Measurements from ENCODE around the gene P2RY12.
"Not testable (repeated sequence)": the region's sequence is repeated elsewhere in the genome, so short reads cannot be mapped to it uniquely, and the experiment has no call there.

P2RY12 gene

DNA sequence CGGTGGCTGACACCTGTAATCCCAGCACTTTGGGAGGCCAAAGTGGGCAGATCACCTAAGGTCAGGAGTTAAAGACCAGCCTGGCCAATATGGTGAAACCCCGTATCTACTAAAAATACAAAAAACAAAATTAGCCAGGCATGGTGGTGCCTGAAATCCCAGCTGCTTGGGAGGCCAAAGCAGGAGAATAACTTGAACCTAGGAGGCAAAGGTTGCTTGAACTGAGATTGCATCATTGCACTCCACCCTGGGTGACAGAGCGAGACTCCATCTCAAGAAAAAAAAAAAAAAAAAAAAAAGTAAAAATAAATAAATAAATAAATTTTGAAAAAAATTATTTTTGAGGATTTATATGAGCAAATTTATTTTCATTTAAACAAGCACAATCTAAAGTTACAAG is 7.6 kb upstream of the P2RY12 start:
- not testable (repeated sequence) for DNase-seq

- no peak for DNase-seq
These were observed 7.2 kb upstream of the P2RY12 start for GRCh38 chr3:151391720-151392119.

GRCh38 chr3:151387842-151388241 is 3.3 kb upstream of the P2RY12 start:
- no peak for DNase-seq

DNA sequence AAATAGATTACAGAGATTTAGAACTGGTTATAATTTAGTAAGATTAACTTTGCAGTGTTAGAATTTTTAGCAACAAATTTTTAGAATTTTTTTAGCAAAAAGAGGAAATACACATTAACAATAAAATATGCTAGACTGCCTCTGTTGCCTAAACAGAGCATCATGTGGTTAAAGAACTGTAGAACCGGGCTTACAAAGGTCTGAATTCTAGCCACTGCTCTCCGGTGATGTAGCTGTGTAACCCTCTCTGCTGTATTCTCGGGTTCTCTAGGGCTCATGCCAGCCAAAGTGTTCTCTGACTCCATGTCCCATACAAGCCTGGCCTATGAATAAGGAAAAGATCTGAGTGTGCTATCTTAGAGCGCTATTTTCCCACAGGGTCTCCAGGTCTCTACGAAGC is 2.9 kb upstream of the P2RY12 start:
- DNase-seq, result no peak

GRCh38 chr3:151386056-151386455 is 1.5 kb upstream of the P2RY12 start:
- DNase-seq, result no peak

- DNase-seq, result no peak
These were observed 597 bp downstream of the P2RY12 start for GRCh38 chr3:151383956-151384355.

DNA sequence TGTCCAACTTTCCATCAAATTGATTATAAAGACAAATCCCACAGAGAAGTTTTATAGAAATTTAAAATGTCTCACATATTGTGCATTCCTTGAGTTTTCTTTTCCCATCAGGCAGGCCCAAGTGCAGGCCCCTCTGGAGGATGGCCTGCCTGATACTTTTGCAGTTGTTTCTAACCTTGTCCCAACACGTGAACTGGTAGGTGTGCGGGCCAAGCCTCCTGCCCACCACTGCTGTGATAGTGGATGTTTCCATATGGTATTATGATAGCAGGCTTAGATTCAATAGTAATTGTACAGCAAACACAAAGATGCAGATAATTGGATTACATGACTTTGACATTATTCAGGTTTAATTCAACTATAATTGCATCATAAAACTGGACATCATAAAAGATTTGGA is 1.4 kb downstream of the P2RY12 start:
- DNase-seq, result no peak

GRCh38 chr3:151382671-151383070 is 1.9 kb downstream of the P2RY12 start:
- no peak for DNase-seq

DNA sequence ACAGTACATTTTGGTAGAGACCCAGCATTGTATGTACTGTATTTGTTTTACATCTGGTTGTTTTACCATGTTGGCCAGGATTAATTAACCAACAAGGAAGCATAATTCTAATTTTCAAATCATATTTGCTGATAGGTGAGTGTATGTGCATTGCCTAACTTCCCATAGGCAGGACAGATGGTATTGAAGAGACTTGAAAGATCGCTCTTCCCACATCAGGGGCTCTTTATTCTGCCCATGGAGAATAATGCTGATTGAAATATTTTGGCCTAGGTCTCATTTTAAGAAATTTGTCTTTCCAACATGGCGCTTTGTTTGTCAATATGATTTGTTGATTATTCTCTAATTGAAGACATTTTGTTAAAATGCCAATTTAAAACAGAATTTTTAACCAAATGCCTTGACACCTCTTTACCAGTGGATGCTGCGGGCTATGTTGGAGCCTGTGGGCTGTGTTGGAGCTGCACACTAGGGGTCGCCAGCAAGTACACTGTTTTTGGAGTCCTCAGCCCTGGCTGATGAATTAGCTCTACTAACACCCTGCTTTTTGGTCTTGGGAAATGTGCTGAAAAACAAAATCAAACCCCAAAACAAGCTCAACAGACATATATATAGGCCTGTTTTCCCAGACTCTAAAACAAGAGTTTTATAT is 5.3 kb downstream of the P2RY12 start:
- no peak for DNase-seq

- no peak for DNase-seq
These were observed 6.7 kb downstream of the P2RY12 start for GRCh38 chr3:151377768-151378385.

DNA sequence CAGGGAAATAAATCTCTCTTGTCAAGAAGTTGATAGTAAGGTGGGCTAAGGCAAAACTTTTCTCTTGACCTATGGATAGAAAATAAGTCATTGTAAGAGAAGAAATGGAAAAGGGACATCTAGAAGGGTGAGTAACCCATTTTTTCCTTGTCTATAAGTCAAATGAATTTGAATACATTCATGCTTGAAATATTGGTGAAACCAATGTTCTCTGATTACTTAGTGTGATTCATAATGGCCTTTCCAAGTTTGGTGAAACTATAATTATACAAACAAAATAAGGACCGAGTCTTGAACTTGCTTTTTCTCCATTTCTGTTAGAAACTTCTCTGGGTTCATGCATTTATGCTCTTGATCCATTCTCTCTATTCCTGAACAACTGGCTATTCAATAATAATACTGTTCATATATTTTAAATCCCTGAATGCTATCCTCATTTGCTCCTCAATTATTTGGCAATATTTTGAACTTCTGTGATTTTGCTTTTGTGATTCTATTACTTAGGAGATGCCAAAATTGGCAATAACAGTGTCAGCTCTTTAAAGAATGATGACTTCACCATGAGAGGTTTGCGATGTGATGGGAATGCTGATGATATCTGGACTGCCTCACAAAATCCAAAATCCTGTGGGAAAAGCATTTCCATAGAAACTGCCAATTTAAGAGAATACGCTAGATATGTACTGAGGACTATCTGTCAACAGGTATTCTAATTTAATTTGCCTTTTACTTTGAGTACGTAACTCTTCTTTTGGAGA is 12.3 kb downstream of the P2RY12 start:
- DNase-seq, result no peak

DNA sequence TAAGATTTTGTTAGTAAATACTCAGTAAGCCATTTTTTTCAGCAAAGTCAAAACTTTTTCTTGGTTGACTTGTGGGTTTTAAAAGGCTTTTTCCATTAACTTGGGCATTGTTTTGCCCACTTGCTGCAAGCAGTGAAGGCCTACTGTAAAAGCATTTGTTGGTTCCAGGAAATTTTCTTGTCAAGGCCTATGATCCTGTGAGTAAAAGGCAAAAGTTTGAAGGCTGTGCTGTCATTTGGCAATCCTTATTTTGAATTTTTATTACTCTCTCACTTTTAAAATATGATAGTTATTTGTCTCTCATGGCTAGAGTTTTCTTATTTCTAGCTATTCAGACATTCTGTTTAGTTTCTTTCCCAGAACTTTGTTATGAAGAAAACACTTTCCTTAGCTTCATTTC is 13.0 kb downstream of the P2RY12 start:
- no peak for DNase-seq

GRCh38 chr3:151367448-151367847 is 17.1 kb downstream of the P2RY12 start:
- DNase-seq, result no peak

DNA sequence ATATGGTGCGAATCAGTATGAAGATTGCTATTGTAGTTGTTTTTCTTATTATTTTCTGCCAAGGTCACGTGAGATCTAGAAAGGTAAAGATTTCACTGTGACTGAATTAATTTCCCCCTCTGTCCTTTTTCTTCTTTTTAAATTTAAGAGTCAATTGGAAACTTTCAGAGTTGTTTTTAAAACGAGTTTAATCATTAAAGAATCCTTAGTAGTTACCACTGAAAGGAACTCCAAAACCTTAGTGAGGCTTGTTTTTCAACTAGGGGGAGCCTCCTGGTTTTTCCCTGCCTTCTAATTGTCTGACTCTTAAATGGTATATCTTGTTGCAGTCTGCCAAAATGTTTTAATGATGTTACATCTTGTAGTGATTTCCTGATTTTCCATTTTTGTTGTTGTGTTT is 17.6 kb downstream of the P2RY12 start:
- DNase-seq, result no peak

DNA sequence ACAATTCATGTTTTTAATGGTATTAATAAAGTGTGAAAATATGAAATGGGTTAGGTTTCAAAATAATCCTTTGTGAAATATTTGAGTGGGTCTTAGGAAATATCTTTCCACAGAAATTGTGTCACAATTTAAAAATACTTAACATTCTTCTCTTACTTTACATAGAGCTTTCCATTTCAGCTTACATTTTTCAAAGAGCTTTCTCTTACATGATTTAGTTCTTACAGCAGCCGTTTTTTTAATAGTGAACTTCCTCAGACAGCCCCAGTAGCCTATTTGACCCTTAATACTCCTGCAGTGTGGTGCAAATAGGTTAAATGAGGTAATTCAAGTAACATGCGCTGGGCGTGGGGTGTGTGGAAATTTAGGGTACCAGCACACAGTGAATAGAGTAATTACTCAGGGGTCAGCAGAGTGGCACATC is 21.8 kb downstream of the P2RY12 start:
- DNase-seq, result no peak

DNA sequence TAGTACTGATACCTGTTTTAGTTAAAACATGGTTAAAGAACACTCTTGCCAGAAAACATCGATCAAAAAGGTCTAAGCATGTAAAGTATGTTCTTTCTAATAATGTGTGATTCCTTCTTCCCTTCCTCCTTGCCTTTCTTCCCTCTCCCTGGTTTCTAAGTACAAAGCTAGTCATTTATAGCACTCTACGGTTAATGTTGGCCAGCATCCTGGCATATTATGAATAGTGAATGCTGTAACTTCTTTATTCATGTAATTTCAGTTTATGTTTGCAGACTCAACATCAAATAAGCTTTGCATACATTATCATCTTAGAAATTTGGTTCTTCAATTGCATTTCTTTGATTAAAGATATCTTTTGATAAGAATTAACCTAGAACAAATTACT is 27.1 kb downstream of the P2RY12 start:
- DNase-seq, result no peak

GRCh38 chr3:151356794-151357462 is 27.6 kb downstream of the P2RY12 start:
- DNase-seq, result no peak

GRCh38 chr3:151351648-151352047 is 32.9 kb downstream of the P2RY12 start:
- no peak for DNase-seq

- no peak for DNase-seq
These were observed 33.3 kb downstream of the P2RY12 start for GRCh38 chr3:151351219-151351618.

- DNase-seq, result no peak
These were observed 33.9 kb downstream of the P2RY12 start for GRCh38 chr3:151350656-151351055.

- no peak for DNase-seq
These were observed 37.1 kb downstream of the P2RY12 start for GRCh38 chr3:151347432-151347831.

DNA sequence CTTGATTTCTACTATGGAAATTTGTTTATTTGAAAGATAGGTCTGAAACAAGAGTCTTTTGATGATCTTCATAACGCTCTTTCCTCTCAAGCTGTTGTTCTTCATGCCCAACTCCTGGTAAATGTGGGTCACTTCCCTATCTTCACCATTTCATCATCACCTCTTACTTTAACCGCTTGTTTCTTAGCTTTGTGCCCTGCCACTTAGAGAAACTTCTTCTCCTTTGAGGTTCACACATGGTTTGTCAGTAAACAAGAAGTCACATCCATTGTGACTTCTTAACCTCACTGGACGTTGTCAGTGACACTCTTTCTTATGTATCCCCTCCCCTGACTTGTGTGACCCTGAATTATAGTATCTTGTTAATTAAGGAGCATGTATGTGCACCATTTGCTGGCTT is 38.3 kb downstream of the P2RY12 start:
- DNase-seq, result no peak

- no peak for DNase-seq
These were observed 38.7 kb downstream of the P2RY12 start for GRCh38 chr3:151345859-151346258.

- no peak for DNase-seq
These were observed 52.9 kb downstream of the P2RY12 start for GRCh38 chr3:151331696-151332095.
